ENCODE data around the gene ENPP6.

Gene ENPP6

GRCh38 chr4:184238072-184238745 lies 20.5 kb upstream of the ENPP6 start:
- Histone ChIP-seq H3K9me2 (ENCODE audit: low read depth, low read length) (no peaks in the 10 kb centered on the region), H3K36me3 (ENCODE audit: insufficient read depth, low read length) (no peaks in the 10 kb centered on the region), H3K27ac (ENCODE audit: low read depth, low read length, poor library complexity, severe bottlenecking) (no peak overlapping the region), H3F3A (ENCODE audit: insufficient read depth, low read length) (no peaks in the 10 kb centered on the region), H3K4me2 (ENCODE audit: low read length) (no peak overlapping the region), H3K4me1 (ENCODE audit: insufficient read depth, low read length, severe bottlenecking) (no peaks in the 10 kb centered on the region), H3K9me3 (ENCODE audit: low read length) (no peaks in the 10 kb centered on the region), H3K9ac (ENCODE audit: low read length) (no peak overlapping the region), H2AFZ (ENCODE audit: low read length) (no peak overlapping the region), H4K20me1 (ENCODE audit: insufficient read depth, low read length) (no peaks in the 10 kb centered on the region), H3K79me2 (ENCODE audit: insufficient read depth, low read length) (no peaks in the 10 kb centered on the region), H3K4me3 (ENCODE audit: low read depth, low read length, poor library complexity, severe bottlenecking) (no peak overlapping the region), H3K27me3 (ENCODE audit: insufficient read depth, low read length) (no peaks in the 10 kb centered on the region)
- no peak for TF ChIP-seq EZH2 (IDR thresholded peaks at IDR 0.05; ENCODE audit: borderline replicate concordance, low read length)
- TF ChIP-seq, protein P1, sequence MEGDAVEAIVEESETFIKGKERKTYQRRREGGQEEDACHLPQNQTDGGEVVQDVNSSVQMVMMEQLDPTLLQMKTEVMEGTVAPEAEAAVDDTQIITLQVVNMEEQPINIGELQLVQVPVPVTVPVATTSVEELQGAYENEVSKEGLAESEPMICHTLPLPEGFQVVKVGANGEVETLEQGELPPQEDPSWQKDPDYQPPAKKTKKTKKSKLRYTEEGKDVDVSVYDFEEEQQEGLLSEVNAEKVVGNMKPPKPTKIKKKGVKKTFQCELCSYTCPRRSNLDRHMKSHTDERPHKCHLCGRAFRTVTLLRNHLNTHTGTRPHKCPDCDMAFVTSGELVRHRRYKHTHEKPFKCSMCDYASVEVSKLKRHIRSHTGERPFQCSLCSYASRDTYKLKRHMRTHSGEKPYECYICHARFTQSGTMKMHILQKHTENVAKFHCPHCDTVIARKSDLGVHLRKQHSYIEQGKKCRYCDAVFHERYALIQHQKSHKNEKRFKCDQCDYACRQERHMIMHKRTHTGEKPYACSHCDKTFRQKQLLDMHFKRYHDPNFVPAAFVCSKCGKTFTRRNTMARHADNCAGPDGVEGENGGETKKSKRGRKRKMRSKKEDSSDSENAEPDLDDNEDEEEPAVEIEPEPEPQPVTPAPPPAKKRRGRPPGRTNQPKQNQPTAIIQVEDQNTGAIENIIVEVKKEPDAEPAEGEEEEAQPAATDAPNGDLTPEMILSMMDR (IDR thresholded peaks at IDR 0.05; ENCODE audit: low read length) = no peak

- Histone ChIP-seq H3K27ac (ENCODE audit: low read depth, low read length, poor library complexity, severe bottlenecking) (no peak overlapping the region), H3K9me3 (ENCODE audit: low read length) (no peaks in the 10 kb centered on the region), H4K20me1 (ENCODE audit: insufficient read depth, low read length) (no peaks in the 10 kb centered on the region), H3F3A (ENCODE audit: insufficient read depth, low read length) (no peaks in the 10 kb centered on the region), H3K9me2 (ENCODE audit: low read depth, low read length) (no peaks in the 10 kb centered on the region), H3K79me2 (ENCODE audit: insufficient read depth, low read length) (no peaks in the 10 kb centered on the region), H3K9ac (ENCODE audit: low read length) (no peak overlapping the region), H3K27me3 (ENCODE audit: insufficient read depth, low read length) (no peaks in the 10 kb centered on the region), H2AFZ (ENCODE audit: low read length) (no peak overlapping the region), H3K36me3 (ENCODE audit: insufficient read depth, low read length) (no peaks in the 10 kb centered on the region), H3K4me1 (ENCODE audit: insufficient read depth, low read length, severe bottlenecking) (no peaks in the 10 kb centered on the region), H3K4me3 (ENCODE audit: low read depth, low read length, poor library complexity, severe bottlenecking) (no peak overlapping the region), H3K4me2 (ENCODE audit: low read length) (no peak overlapping the region)
- TF ChIP-seq, protein P1 (IDR thresholded peaks at IDR 0.05; ENCODE audit: low read length) = no peak
- TF ChIP-seq EZH2 (IDR thresholded peaks at IDR 0.05; ENCODE audit: borderline replicate concordance, low read length) = no peak
Measured at GRCh38 chr4:184237612-184238011, 19.9 kb upstream of the ENPP6 start.

DNA sequence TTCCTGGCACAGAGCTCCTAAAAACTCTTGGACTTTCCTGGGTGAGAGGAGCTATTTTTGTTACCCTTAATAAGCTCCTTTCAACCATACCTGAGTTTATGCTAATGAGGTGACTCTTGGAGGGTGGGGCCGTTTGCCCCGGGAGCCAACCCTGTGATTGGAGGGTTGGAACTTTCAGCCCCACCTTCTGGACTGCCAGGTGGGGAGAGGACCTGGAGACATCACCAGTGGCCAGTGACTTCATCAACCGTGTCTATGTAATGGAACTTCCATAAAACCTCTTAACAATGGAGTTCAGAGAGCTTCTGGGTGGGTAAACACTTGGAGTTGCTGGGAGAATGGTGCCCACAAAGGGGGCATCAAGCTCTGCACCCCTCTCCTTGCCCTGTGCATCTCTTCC lies 17.9 kb upstream of the ENPP6 start:
- Histone ChIP-seq H3K4me1 (ENCODE audit: insufficient read depth, low read length, severe bottlenecking) (no peaks in the 10 kb centered on the region), H3F3A (ENCODE audit: insufficient read depth, low read length) (no peaks in the 10 kb centered on the region), H3K36me3 (ENCODE audit: insufficient read depth, low read length) (no peaks in the 10 kb centered on the region), H3K27ac (ENCODE audit: low read depth, low read length, poor library complexity, severe bottlenecking) (no peak overlapping the region), H3K9me2 (ENCODE audit: low read depth, low read length) (no peaks in the 10 kb centered on the region), H3K27me3 (ENCODE audit: insufficient read depth, low read length) (no peaks in the 10 kb centered on the region), H3K9me3 (ENCODE audit: low read length) (no peaks in the 10 kb centered on the region), H3K4me3 (ENCODE audit: low read depth, low read length, poor library complexity, severe bottlenecking) (no peak overlapping the region), H3K4me2 (ENCODE audit: low read length) (no peak overlapping the region), H3K9ac (ENCODE audit: low read length) (no peak overlapping the region), H4K20me1 (ENCODE audit: insufficient read depth, low read length) (no peaks in the 10 kb centered on the region), H2AFZ (ENCODE audit: low read length) (no peak overlapping the region), H3K79me2 (ENCODE audit: insufficient read depth, low read length) (no peaks in the 10 kb centered on the region)
- TF ChIP-seq EZH2 (IDR thresholded peaks at IDR 0.05; ENCODE audit: borderline replicate concordance, low read length) = no peak
- TF ChIP-seq, protein P1 (IDR thresholded peaks at IDR 0.05; ENCODE audit: low read length) = no peak
